ENCODE data around the gene PRR35. TPM values are rescaled to one million over a fixed set of nuclear protein-coding genes. Genes with fewer than 3 reads are reported as not detected.

PRR35 gene
- total and polyA plus RNA-seq, 3 donors from 2014 or later = 1.7 to 7.2 (median 5.0) TPM

GRCh38 chr16:521381-522210 is 38.6 kb upstream of the PRR35 start:
- 83 to 84% methylated on average over 19 to 34 of the region's 34 CpGs for WGBS, 2 donors
- intact Hi-C loops (cut with DNase I; ENCODE audit: low total_unique reads) = no loop called here
- H3K9me3 ChIP-seq = no peaks in the 10 kb centered on the region
- TF ChIP-seq CTCF (IDR thresholded peaks at IDR 0.05) (no peak), POLR2A (IDR thresholded peaks at IDR 0.05) (no peak)
- no peaks in the 10 kb centered on the region for H3K27me3 ChIP-seq
- H3K36me3 ChIP-seq (ENCODE audit: low read depth, missing control alignments) = no peaks in the 10 kb centered on the region
- H3K4me1 ChIP-seq = peaks cover 12% of the 10 kb centered on the region
- no peak overlapping the region for H3K27ac ChIP-seq
- no peak overlapping the region for H3K4me3 ChIP-seq
- DNase-seq = no peak

- Histone ChIP-seq H3K9me3 (no peaks in the 10 kb centered on the region), H3K4me1 (peaks cover 12% of the 10 kb centered on the region), H3K36me3 (ENCODE audit: low read depth, missing control alignments) (no peaks in the 10 kb centered on the region), H3K27me3 (no peaks in the 10 kb centered on the region), H3K4me3 (no peak overlapping the region), H3K27ac (no peak overlapping the region)
- TF ChIP-seq CTCF (IDR thresholded peaks at IDR 0.05) (no peak), POLR2A (IDR thresholded peaks at IDR 0.05) (no peak)
- intact Hi-C loops (cut with DNase I; ENCODE audit: low total_unique reads) = no loop called here
- DNase-seq = no peak
- WGBS, 2 donors = 84 to 86% methylated on average over 18 to 23 of the region's 23 CpGs
Observed at GRCh38 chr16:522320-523096, 37.7 kb upstream of the PRR35 start.

GRCh38 chr16:523097-523741 is 37.0 kb upstream of the PRR35 start:
- Histone ChIP-seq H3K27ac (no peak overlapping the region), H3K4me1 (peaks cover 12% of the 10 kb centered on the region), H3K36me3 (ENCODE audit: low read depth, missing control alignments) (no peaks in the 10 kb centered on the region), H3K4me3 (no peak overlapping the region), H3K9me3 (no peaks in the 10 kb centered on the region), H3K27me3 (no peaks in the 10 kb centered on the region)
- intact Hi-C loops (cut with DNase I; ENCODE audit: low total_unique reads) = no loop called here
- TF ChIP-seq CTCF (IDR thresholded peaks at IDR 0.05) = no peak
- no peak for DNase-seq
- WGBS, 2 donors = 89 to 94% methylated on average over 12 to 22 of the region's 22 CpGs

- no peaks in the 10 kb centered on the region for H3K36me3 ChIP-seq (ENCODE audit: low read depth, missing control alignments)
- intact Hi-C loops (cut with DNase I; ENCODE audit: low total_unique reads) = no loop called here
- H3K27ac ChIP-seq = no peak overlapping the region
Observed at GRCh38 chr16:524274-525040, 35.7 kb upstream of the PRR35 start.

More at GRCh38 chr16:524274-525040, 35.7 kb upstream of the PRR35 start:
- TF ChIP-seq POLR2A (IDR thresholded peaks at IDR 0.05) (no peak), CTCF (IDR thresholded peaks at IDR 0.05) (no peak)
- peaks cover 22% of the 10 kb centered on the region for H3K4me1 ChIP-seq
- no peak overlapping the region for H3K4me3 ChIP-seq
- H3K9me3 ChIP-seq = no peaks in the 10 kb centered on the region
- H3K27me3 ChIP-seq = no peaks in the 10 kb centered on the region
- WGBS, 2 donors = 68 to 80% methylated on average over 8 to 24 of the region's 24 CpGs
- DNase-seq = no peak
